GM06990 (cell line): ENCODE measurements around the gene GPR153.

Experiments
- DNase-seq: peaks from one replicate; pipeline ENCODE4 v3.0.0-alpha.2; 2011; ENCODE audit not compliant: insufficient read length; ENCODE audit errors: extremely low read depth
- H3K27me3 ChIP-seq: replicated peaks from 2 replicates; pipeline ENCODE4 v1.6.0; 2011; ENCODE audit warnings: low read length; ENCODE audit not compliant: control insufficient read depth, insufficient read depth
- H3K36me3 ChIP-seq: 2 replicates; pipeline ENCODE4 v1.5.1; 2011; ENCODE audit warnings: low read length; ENCODE audit not compliant: control insufficient read depth, insufficient read depth
- H3K4me3 ChIP-seq: replicated peaks from 2 replicates; pipeline ENCODE4 v1.5.1; 2011; ENCODE audit warnings: low read depth, mild to moderate bottlenecking, control low read depth, low read length
- TF ChIP-seq, protein P1 (sequence below): IDR thresholded peaks from 2 replicates; pipeline ENCODE4 v1.5.1; 2011; ENCODE audit warnings: low read length, control low read depth, mild to moderate bottlenecking, inconsistent platforms; ENCODE audit not compliant: insufficient read depth, poor library complexity, severe bottlenecking

GPR153 gene

GRCh38 chr1:6249739-6250689 is 10.9 kb downstream of the GPR153 start:
- DNase-seq: no peak
- TF ChIP-seq, protein P1, sequence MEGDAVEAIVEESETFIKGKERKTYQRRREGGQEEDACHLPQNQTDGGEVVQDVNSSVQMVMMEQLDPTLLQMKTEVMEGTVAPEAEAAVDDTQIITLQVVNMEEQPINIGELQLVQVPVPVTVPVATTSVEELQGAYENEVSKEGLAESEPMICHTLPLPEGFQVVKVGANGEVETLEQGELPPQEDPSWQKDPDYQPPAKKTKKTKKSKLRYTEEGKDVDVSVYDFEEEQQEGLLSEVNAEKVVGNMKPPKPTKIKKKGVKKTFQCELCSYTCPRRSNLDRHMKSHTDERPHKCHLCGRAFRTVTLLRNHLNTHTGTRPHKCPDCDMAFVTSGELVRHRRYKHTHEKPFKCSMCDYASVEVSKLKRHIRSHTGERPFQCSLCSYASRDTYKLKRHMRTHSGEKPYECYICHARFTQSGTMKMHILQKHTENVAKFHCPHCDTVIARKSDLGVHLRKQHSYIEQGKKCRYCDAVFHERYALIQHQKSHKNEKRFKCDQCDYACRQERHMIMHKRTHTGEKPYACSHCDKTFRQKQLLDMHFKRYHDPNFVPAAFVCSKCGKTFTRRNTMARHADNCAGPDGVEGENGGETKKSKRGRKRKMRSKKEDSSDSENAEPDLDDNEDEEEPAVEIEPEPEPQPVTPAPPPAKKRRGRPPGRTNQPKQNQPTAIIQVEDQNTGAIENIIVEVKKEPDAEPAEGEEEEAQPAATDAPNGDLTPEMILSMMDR: no peak
- H3K36me3 ChIP-seq: no peaks in the 10 kb centered on the region
- H3K4me3 ChIP-seq: no peak overlapping the region
- H3K27me3 ChIP-seq: no peaks in the 10 kb centered on the region; the same call in 1 of the 2 replicates

DNA sequence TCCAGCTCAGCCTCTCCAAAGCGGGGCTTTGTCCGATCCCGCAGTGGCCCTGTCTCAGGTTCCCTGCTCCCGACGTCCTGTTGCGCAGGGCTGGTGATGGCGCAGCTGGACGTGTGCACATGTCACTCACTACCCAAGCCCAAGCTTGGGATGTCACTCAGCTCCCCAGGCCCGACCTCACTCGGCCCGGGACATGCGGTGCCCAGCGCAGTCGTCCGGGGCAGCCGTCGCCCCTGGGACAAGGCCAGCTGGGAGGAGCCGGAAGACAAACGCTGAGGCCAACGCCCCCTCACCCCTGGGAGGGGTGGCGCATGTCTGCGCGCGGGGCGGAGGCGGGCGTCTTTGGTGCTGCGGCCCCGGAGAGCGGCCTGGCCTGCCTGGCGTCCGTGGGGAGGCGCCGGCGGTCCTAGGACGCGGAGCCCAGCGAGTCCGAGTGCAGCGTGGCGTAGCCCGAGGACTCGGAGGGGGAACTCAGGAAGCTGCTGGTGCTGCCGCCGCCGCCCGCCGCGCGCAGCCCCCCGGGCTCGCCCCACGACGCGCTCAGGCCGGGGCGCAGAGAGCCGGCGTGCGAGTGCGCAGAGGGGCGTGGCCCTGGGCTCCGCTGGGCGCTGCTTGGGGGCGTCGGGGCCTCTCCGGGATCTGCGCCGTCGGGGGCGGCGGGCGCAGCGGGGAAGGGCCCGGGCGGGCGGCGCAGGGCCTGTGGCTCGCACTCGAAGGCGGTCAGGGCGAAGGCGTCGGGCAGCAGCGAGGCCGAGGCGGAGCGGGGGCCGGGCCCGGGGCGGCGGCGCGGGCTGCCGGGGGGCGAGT is 11.8 kb downstream of the GPR153 start:
- TF ChIP-seq, protein P1: no peak
- Histone ChIP-seq H3K36me3 (no peaks in the 10 kb centered on the region), H3K4me3 (no peak overlapping the region), H3K27me3 (peaks cover 2% of the 10 kb centered on the region; the same call in 1 of the 2 replicates)
- DNase-seq: no peak

GRCh38 chr1:6248161-6248776 is 12.6 kb downstream of the GPR153 start:
- Histone ChIP-seq H3K36me3 (no peaks in the 10 kb centered on the region), H3K4me3 (no peak overlapping the region), H3K27me3 (peaks cover 4% of the 10 kb centered on the region; the same call in 1 of the 2 replicates)
- TF ChIP-seq, protein P1: no peak
- no peak for DNase-seq

DNA sequence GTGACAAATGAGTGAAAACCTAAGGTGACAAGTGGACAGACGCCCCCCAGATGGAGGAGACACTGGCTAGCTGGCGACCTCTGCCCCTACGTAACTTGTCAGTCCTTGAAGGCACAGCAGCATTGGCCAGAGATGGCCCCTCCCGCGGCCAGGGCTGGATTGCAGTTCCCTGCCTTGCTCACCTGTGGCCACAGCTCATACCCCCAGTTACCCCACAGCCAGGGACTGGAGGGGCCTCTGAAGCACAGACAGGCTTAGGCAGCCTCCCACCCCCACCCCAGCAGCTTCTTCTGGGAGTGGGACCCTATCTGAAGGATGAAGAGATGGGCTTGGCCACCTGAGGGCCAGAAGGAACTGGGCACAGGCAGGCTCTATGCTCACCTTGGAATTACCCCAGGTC is 13.2 kb downstream of the GPR153 start:
- TF ChIP-seq, protein P1: no peak
- Histone ChIP-seq H3K27me3 (peaks cover 5% of the 10 kb centered on the region; the same call in 1 of the 2 replicates), H3K4me3 (no peak overlapping the region), H3K36me3 (no peaks in the 10 kb centered on the region)
- DNase-seq: no peak
